ENCODE measurements around the gene ABCF1. TPM values are rescaled to one million over a fixed set of nuclear protein-coding genes. Genes with fewer than 3 reads are reported as not detected.

ABCF1 gene
- total RNA-seq, 1 donor: 37.3 TPM

GRCh38 chr6:30618270-30618797, 47.1 kb downstream of the ABCF1 start:
- H4K20me1 ChIP-seq (ENCODE audit: insufficient read depth, low read length): peaks cover 14% of the 10 kb centered on the region
- no peaks in the 10 kb centered on the region for H3K27me3 ChIP-seq (ENCODE audit: insufficient read depth, low read length)
- H3K9me3 ChIP-seq (ENCODE audit: low read depth, low read length): no peaks in the 10 kb centered on the region
- no peak for TF ChIP-seq CTCF (IDR thresholded peaks at IDR 0.05; ENCODE audit: extremely low read depth, low read depth, low read length)
- H3K36me3 ChIP-seq (ENCODE audit: insufficient read depth, low read length): peaks cover 50% of the 10 kb centered on the region
- peaks cover 32% of the 10 kb centered on the region for H3K4me1 ChIP-seq (ENCODE audit: insufficient read depth, low read length)
- H3K4me2 ChIP-seq (ENCODE audit: insufficient read depth, low read length): peak overlapping the region; percentile 98
- peak overlapping the region; percentile 96 for H2AFZ ChIP-seq (ENCODE audit: low read length)
- H3K79me2 ChIP-seq (ENCODE audit: insufficient read depth, low read length): peaks cover 40% of the 10 kb centered on the region
- H3K4me3 ChIP-seq (ENCODE audit: insufficient read depth, low read length): peak overlapping the region; percentile 98
- DNase-seq (ENCODE audit: insufficient read length, low spot score, missing footprints): no peak
- H3K27ac ChIP-seq (ENCODE audit: low read depth, low read length): peak overlapping the region; percentile 99

GRCh38 chr6:30619561-30619960, 48.3 kb downstream of the ABCF1 start:
- no peak for TF ChIP-seq CTCF (IDR thresholded peaks at IDR 0.05; ENCODE audit: extremely low read depth, low read depth, low read length)
- H3K4me3 ChIP-seq (ENCODE audit: insufficient read depth, low read length): no peak overlapping the region
- H3K27ac ChIP-seq (ENCODE audit: low read depth, low read length): no peak overlapping the region
- peaks cover 36% of the 10 kb centered on the region for H3K79me2 ChIP-seq (ENCODE audit: insufficient read depth, low read length)
- H3K9me3 ChIP-seq (ENCODE audit: low read depth, low read length): no peaks in the 10 kb centered on the region
- no peak overlapping the region for H3K4me2 ChIP-seq (ENCODE audit: insufficient read depth, low read length)
- H2AFZ ChIP-seq (ENCODE audit: low read length): no peak overlapping the region
- no peak for DNase-seq (ENCODE audit: insufficient read length, low spot score, missing footprints)
- H3K27me3 ChIP-seq (ENCODE audit: insufficient read depth, low read length): no peaks in the 10 kb centered on the region
- H3K36me3 ChIP-seq (ENCODE audit: insufficient read depth, low read length): peaks cover 60% of the 10 kb centered on the region
- peaks cover 19% of the 10 kb centered on the region for H3K4me1 ChIP-seq (ENCODE audit: insufficient read depth, low read length)
- H4K20me1 ChIP-seq (ENCODE audit: insufficient read depth, low read length): peaks cover 2% of the 10 kb centered on the region

DNA sequence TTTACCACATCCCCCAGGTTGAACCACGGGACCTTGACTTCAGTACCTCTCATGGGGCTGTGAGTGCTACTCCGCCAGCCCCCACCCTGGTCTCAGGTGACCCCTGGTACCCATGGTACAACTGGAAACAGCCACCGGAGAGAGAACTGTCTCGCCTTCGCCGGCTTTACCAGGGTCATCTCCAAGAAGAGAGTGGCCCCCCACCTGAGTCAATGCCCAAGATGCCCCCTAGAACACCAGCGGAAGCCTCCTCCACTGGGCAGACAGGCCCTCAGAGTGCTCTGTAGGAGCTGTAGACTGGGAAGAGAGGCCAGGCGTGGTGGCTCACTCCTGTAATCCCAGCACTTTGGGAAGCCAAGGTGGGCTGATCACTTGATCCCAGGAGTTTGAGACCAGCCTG, 54.3 kb downstream of the ABCF1 start:
- H3K79me2 ChIP-seq (ENCODE audit: insufficient read depth, low read length): peaks cover 14% of the 10 kb centered on the region
- no peaks in the 10 kb centered on the region for H3K27me3 ChIP-seq (ENCODE audit: insufficient read depth, low read length)
- peaks cover 64% of the 10 kb centered on the region for H3K36me3 ChIP-seq (ENCODE audit: insufficient read depth, low read length)
- H3K27ac ChIP-seq (ENCODE audit: low read depth, low read length): no peak overlapping the region
- no peaks in the 10 kb centered on the region for H3K9me3 ChIP-seq (ENCODE audit: low read depth, low read length)
- no peak for DNase-seq (ENCODE audit: insufficient read length, low spot score, missing footprints)
- no peak for TF ChIP-seq CTCF (IDR thresholded peaks at IDR 0.05; ENCODE audit: extremely low read depth, low read depth, low read length)
- H3K4me3 ChIP-seq (ENCODE audit: insufficient read depth, low read length): no peak overlapping the region
- no peaks in the 10 kb centered on the region for H4K20me1 ChIP-seq (ENCODE audit: insufficient read depth, low read length)
- H2AFZ ChIP-seq (ENCODE audit: low read length): no peak overlapping the region
- no peak overlapping the region for H3K4me2 ChIP-seq (ENCODE audit: insufficient read depth, low read length)
- peaks cover 10% of the 10 kb centered on the region for H3K4me1 ChIP-seq (ENCODE audit: insufficient read depth, low read length)

DNA sequence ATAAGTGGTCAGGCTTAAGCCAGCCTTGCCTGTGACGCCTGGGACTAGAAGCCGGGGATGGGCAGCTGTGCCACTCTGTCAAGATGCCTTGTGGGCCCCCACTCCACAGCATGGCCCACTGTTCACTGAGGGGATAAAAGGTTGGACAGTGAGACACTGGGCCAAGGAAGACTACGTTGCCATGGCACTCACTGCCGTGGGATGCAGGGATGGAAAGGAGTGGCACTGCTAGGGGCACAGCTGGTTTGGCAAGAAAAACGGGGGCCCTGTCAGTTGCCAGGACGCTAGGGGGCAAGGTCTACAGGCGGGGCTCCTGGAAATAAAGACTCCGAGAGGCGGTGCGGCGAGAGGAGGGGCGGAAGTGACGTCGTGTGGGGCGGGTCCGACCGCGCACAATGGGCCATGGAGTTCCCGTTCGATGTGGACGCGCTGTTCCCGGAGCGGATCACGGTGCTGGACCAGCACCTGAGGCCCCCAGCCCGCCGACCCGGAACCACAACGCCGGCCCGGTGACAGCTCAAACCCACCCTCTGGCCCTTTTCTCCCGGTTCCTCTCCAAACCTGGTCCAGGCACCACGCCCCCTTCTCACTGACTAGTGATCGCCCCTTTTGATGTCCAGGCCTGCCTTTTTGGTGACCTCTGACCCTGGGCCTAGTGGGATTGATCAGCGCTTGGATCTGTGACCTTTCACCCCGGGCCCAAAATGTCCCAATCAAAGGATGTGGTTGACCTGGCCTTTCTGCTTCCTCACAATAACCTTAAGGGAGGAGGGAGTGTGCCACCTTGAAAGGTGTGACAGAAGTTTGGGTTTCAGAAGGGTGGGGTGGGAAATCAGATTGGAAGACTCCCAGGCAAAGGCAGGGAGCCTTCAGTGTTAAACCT, 55.5 kb downstream of the ABCF1 start, which contains the start of gene ATAT1:
Gene ATAT1, plus strand, starts transcription at position 391 of the 883 bp plus-strand sequence.
- Histone ChIP-seq H3K36me3 (ENCODE audit: insufficient read depth, low read length) (peaks cover 59% of the 10 kb centered on the region), H3K79me2 (ENCODE audit: insufficient read depth, low read length) (peaks cover 14% of the 10 kb centered on the region), H3K4me3 (ENCODE audit: insufficient read depth, low read length) (peak within 1 kb of the TSS; percentile 91), H3K9me3 (ENCODE audit: low read depth, low read length) (no peaks in the 10 kb centered on the region), H2AFZ (ENCODE audit: low read length) (peak within 1 kb of the TSS; percentile 96), H3K27me3 (ENCODE audit: insufficient read depth, low read length) (no peaks in the 10 kb centered on the region), H3K4me2 (ENCODE audit: insufficient read depth, low read length) (peak within 1 kb of the TSS; percentile 98), H4K20me1 (ENCODE audit: insufficient read depth, low read length) (no peaks in the 10 kb centered on the region), H3K4me1 (ENCODE audit: insufficient read depth, low read length) (peaks cover 10% of the 10 kb centered on the region), H3K27ac (ENCODE audit: low read depth, low read length) (peak within 1 kb of the TSS; percentile 82)
- DNase-seq (ENCODE audit: insufficient read length, low spot score, missing footprints): peak; percentile 95
- peak; percentile 34 for TF ChIP-seq CTCF (IDR thresholded peaks at IDR 0.05; ENCODE audit: extremely low read depth, low read depth, low read length)
